MCF 10A (cell line): ENCODE results near the gene NRAS. TPM values are rescaled to one million over a fixed set of nuclear protein-coding genes. Genes with fewer than 3 reads are reported as not detected.

ENCODE experiments used
- Bru-seq: library from RNA; stranded (reverse); fragments of 400-500 nt; gene quantifications from one replicate; lab custom pipeline; 2021; lab: Mats Ljungman, UMichigan
- BruChase-seq, 2 experiments: library from RNA; stranded (reverse); fragments of 400-500 nt; gene quantifications; one replicate each; lab custom pipeline; 2021; lab: Mats Ljungman, UMichigan
- BruUV-seq: library from RNA; stranded (reverse); fragments of 400-500 nt; replicated peaks from 2 replicates; lab custom pipeline; 2021; lab: Mats Ljungman, UMichigan
- CTCF ChIA-PET: fragments of 300-600 bp; sonication (Branson Sonifier 250); formaldehyde crosslinking; extraction: SDS; loops from one replicate; lab custom pipeline; 2021; ENCODE audit warnings: antibody characterized with exemption, inconsistent platforms; lab: Yijun Ruan, JAX
- POLR2A ChIA-PET: fragments of 300-600, 350-650 bp; sonication (Branson Sonifier 250); formaldehyde crosslinking; extraction: SDS; loops from one replicate; lab custom pipeline; 2020; ENCODE audit warnings: antibody characterized with exemption, inconsistent platforms; lab: Yijun Ruan, JAX
- DNase-seq: peaks from one replicate; pipeline ENCODE4 v3.0.0-alpha.2; 2018; ENCODE audit not compliant: unreplicated experiment
- H3K27ac Mint-ChIP-seq: one replicate; pipeline ENCODE4 v1.8.0; 2022; ENCODE audit warnings: mild to moderate bottlenecking, low read depth, mixed read lengths; ENCODE audit not compliant: unreplicated experiment
- H3K27me3 Mint-ChIP-seq: one replicate; pipeline ENCODE4 v1.8.0; 2022; ENCODE audit warnings: mixed read lengths; ENCODE audit not compliant: insufficient read depth, unreplicated experiment
- H3K36me3 Mint-ChIP-seq: one replicate; pipeline ENCODE4 v1.8.0; 2022; ENCODE audit warnings: mild to moderate bottlenecking, moderate library complexity, mixed read lengths; ENCODE audit not compliant: insufficient read depth, unreplicated experiment
- H3K4me1 Mint-ChIP-seq: one replicate; pipeline ENCODE4 v1.8.0; 2022; ENCODE audit warnings: mixed read lengths; ENCODE audit not compliant: insufficient read depth, unreplicated experiment
- H3K4me3 Mint-ChIP-seq: one replicate; pipeline ENCODE4 v1.8.0; 2022; ENCODE audit warnings: mild to moderate bottlenecking, moderate library complexity, mixed read lengths; ENCODE audit not compliant: unreplicated experiment
- H3K9me3 Mint-ChIP-seq: one replicate; pipeline ENCODE4 v1.8.0; 2022; ENCODE audit warnings: mixed read lengths; ENCODE audit not compliant: unreplicated experiment
- intact Hi-C: fragments of 100-400 bp; cut with micrococcal nuclease; formaldehyde crosslinking; loops from 2 replicates; pipeline ENCODE4 v1.14.1; 2022
- long read RNA-seq: library from polyadenylated mRNA; stranded (forward); transcript quantifications from one replicate; pipeline ENCODE4 v2.0.0, GENCODE V29; 2022
- total RNA-seq: library from RNA; stranded (reverse); gene quantifications from 2 replicates; pipeline ENCODE4 v1.2.3, GENCODE V29; 2022
- TF ChIP-seq, protein P1 (sequence below): fragments of 200-600 bp; IDR thresholded peaks from one replicate; pipeline ENCODE4 v1.8.0; 2022; ENCODE audit warnings: antibody characterized with exemption, mild to moderate bottlenecking; ENCODE audit not compliant: unreplicated experiment

NRAS gene
- total RNA-seq = 38.9 and 41.4 TPM in 2 replicates
- Bru-seq, nascent RNA = percentile 95 among the genes with signal in this experiment
- percentile 99 among the genes with signal in this experiment for BruChase-seq, experiment 1, labeled RNA remaining after a 6-hour chase
- BruChase-seq, experiment 2, labeled RNA remaining after a 2-hour chase = percentile 98 among the genes with signal in this experiment
- long read RNA-seq, full-length matches to known transcripts = 116 of 129 reads
- long read RNA-seq, partial matches to known transcripts = 1 of 129 reads
- long read RNA-seq, other reads (novel, unspliced or antisense) = 12 of 129 reads

DNA sequence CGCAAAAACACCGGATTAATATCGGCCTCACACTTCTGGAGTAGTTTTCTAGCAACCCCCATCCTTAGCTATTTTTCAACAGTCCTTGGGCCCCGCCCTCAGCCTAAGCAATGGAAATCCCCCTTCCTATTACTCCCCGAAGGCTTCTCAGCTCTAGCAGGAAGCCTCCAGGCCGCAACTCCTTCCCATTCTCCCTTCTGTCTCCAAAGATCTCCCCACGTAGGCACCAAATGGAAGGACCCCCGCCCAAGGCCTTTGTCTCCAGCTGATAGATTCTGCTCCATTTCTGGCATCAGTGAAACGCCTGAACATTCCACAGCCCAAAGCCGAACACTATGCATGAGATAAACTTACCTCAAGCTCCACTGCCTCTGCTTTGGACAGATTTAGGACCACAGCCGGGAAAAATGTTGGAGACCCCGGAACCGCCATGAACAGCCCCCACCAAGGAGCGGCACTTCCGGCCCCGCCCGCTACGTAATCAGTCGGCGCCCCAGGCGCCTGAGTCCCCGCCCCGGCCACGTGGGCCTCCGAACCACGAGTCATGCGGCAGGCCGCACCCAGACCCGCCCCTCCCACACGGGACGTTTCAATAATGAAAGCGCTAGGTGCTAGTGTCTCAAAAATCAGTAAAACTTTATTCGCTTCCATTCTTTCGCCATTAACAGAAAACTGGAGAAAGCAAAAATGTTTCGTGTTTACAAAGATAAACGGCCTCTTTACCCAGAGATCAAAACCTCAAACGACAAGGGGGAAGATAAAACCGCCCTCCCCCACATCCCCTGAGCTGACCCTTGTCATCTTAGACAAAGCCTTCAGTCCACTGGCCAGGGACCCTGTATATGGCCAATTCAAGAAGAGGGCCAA is at the start of gene NRAS:
Gene NRAS (minus strand): TSS at position 468 of the 867 bp plus-strand sequence. CDS start 611 bp downstream, outside the sequence.
- peak within 1 kb of the TSS; percentile 99 for H3K4me3 Mint-ChIP-seq
- peak; percentile 89 for DNase-seq
- CTCF ChIA-PET = interaction anchor here (0.5 to 1.6 kb wide), 7 partner anchors 9 to 395 kb away, joined by 3 to 7 read pairs (median 3); no protein-coding TSS in a partner anchor
- intact Hi-C loops = loop anchor here (2.0 kb wide), 1 partner anchor 40 kb away; the partner anchor contains the start of gene CSDE1
- no peaks in the 10 kb centered on the region for H3K9me3 Mint-ChIP-seq
- peaks cover 84% of the 10 kb centered on the region for H3K36me3 Mint-ChIP-seq
- H3K27ac Mint-ChIP-seq = peak within 1 kb of the TSS; percentile 100
- TF ChIP-seq, protein P1, sequence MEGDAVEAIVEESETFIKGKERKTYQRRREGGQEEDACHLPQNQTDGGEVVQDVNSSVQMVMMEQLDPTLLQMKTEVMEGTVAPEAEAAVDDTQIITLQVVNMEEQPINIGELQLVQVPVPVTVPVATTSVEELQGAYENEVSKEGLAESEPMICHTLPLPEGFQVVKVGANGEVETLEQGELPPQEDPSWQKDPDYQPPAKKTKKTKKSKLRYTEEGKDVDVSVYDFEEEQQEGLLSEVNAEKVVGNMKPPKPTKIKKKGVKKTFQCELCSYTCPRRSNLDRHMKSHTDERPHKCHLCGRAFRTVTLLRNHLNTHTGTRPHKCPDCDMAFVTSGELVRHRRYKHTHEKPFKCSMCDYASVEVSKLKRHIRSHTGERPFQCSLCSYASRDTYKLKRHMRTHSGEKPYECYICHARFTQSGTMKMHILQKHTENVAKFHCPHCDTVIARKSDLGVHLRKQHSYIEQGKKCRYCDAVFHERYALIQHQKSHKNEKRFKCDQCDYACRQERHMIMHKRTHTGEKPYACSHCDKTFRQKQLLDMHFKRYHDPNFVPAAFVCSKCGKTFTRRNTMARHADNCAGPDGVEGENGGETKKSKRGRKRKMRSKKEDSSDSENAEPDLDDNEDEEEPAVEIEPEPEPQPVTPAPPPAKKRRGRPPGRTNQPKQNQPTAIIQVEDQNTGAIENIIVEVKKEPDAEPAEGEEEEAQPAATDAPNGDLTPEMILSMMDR = no peak
- POLR2A ChIA-PET = interaction anchor here (0.6 to 3.9 kb wide), 26 partner anchors 9 to 370 kb away, joined by 3 to 43 read pairs (median 4); partner anchors contain the start of genes AMPD1, BCAS2, CSDE1 and DENND2C
- BruUV-seq = TSS peak; percentile 90
- H3K27me3 Mint-ChIP-seq = no peaks in the 10 kb centered on the region
- H3K4me1 Mint-ChIP-seq = peaks cover 8% of the 10 kb centered on the region

DNA sequence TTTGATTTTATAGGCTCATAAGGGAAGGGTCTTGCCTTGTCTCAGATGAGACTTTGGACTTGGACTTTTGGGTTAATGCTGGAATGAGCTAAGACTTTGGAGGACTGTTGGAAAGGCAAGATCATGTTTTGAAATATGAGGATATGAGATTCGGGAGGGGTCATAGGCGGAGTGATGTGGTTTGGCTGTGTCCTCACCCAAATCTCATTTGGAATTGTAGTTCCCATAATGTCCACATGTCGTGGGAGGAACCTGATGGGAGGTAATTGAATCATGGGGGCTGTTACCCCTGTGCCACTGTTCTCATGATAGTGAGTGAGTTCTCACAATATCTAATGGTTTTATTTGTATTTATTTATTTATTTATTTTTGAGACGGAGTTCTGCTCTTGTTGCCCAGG is 48.1 kb upstream of the NRAS start:
- Mint-ChIP-seq H3K27ac (no peak overlapping the region), H3K9me3 (no peaks in the 10 kb centered on the region), H3K4me1 (no peaks in the 10 kb centered on the region), H3K27me3 (no peaks in the 10 kb centered on the region), H3K4me3 (no peak overlapping the region), H3K36me3 (peaks cover 13% of the 10 kb centered on the region)
- TF ChIP-seq, protein P1 = peak; percentile 16
- no peak for DNase-seq
- ChIA-PET POLR2A (no interaction called here), CTCF (interaction anchor here (0.6 to 0.9 kb wide), 3 partner anchors 216 to 1192 kb away, joined by 3 read pairs; no protein-coding TSS in a partner anchor)
- BruUV-seq = no TSS peak
- intact Hi-C loops = no loop called here

DNA sequence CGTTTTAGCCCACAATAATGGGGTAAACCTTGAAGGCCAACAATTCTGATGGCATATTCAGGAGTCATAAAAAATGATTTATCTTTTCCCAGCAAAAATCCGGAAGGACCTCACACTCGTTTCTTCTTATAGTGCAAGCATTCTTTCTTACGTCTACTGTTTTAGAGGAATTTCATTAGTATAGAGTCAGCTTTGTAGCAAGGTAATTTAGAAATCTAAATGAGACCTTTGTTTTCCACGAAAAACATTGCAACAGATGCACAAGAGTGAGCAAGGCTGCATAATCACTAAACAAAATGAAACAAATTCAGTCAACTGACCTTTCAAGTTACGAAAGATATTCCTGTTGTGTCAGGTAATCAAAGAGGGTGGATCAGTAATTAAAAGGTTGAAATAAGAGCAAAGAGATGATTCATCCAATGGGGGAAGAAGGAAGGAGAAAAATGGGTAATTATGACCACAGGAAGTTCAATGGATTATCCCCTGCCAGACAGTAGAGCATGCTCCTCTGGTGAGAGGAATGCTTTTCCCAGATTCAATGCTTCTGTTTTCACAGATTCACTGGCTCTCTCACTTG is 41.8 kb upstream of the NRAS start:
- Mint-ChIP-seq H3K4me1 (peaks cover 28% of the 10 kb centered on the region), H3K27me3 (no peaks in the 10 kb centered on the region), H3K9me3 (no peaks in the 10 kb centered on the region), H3K36me3 (peaks cover 30% of the 10 kb centered on the region), H3K4me3 (peak overlapping the region; percentile 97), H3K27ac (peak overlapping the region; percentile 100)
- CTCF ChIA-PET = interaction anchor here (0.6 to 0.9 kb wide), 2 partner anchors 13 to 219 kb away, joined by 4 to 8 read pairs; no protein-coding TSS in a partner anchor
- DNase-seq = peak; percentile 22
- intact Hi-C loops = no loop called here
- TF ChIP-seq, protein P1 = no peak
- BruUV-seq = no TSS peak
- POLR2A ChIA-PET = interaction anchor here (1.2 to 5.2 kb wide), 5 partner anchors 12 to 829 kb away, joined by 4 to 43 read pairs (median 16); partner anchors contain the start of genes DENND2C, HIPK1, NRAS and SIKE1
